ENCODE measurements around the gene PIANP. TPM values are rescaled to one million over a fixed set of nuclear protein-coding genes. Genes with fewer than 3 reads are reported as not detected.
A peak's percentile ranks its signal among the peaks of the same experiment; 100 is the strongest.
"Not testable (repeated sequence)": the region's sequence is repeated elsewhere in the genome, so short reads cannot be mapped to it uniquely, and the experiment has no call there.

Gene PIANP
- total RNA-seq, 1 donor from 2014 or later: 0.40 TPM

GRCh38 chr12:6716031-6716873, 15.6 kb upstream of the PIANP start:
- DNase-seq (ENCODE audit: low spot score); intact Hi-C loops (cut with DNase I): not testable (repeated sequence)

GRCh38 chr12:6708960-6709394, 8.4 kb upstream of the PIANP start:
- peak; percentile 26 for DNase-seq (ENCODE audit: low spot score)

GRCh38 chr12:6708351-6708750, 7.7 kb upstream of the PIANP start:
- DNase-seq (ENCODE audit: low spot score): peak; percentile 54
- intact Hi-C loops (cut with DNase I): not testable (repeated sequence)

More at GRCh38 chr12:6708960-6709394, 8.4 kb upstream of the PIANP start:
- intact Hi-C loops (cut with DNase I): no loop called here

GRCh38 chr12:6703631-6704030, 3.0 kb upstream of the PIANP start:
- no peak for DNase-seq (ENCODE audit: low spot score)
- intact Hi-C loops (cut with DNase I): no loop called here

GRCh38 chr12:6701078-6701768, 608 bp upstream of the PIANP start:
- intact Hi-C loops (cut with DNase I): no loop called here
- no peak for DNase-seq (ENCODE audit: low spot score)

- no peak for DNase-seq (ENCODE audit: low spot score)
- intact Hi-C loops (cut with DNase I): no loop called here
Measured at GRCh38 chr12:6699989-6700645, 498 bp downstream of the PIANP start.

GRCh38 chr12:6699259-6699988, 1.2 kb downstream of the PIANP start:
- intact Hi-C loops (cut with DNase I): no loop called here
- DNase-seq (ENCODE audit: low spot score): no peak

GRCh38 chr12:6698352-6699046, 2.1 kb downstream of the PIANP start:
- intact Hi-C loops (cut with DNase I): no loop called here
- DNase-seq (ENCODE audit: low spot score): no peak

GRCh38 chr12:6697584-6698351, 2.8 kb downstream of the PIANP start:
- intact Hi-C loops (cut with DNase I): no loop called here
- DNase-seq (ENCODE audit: low spot score): no peak

- no peak for DNase-seq (ENCODE audit: low spot score)
- intact Hi-C loops (cut with DNase I): no loop called here
Measured at GRCh38 chr12:6696690-6697583, 3.7 kb downstream of the PIANP start.

GRCh38 chr12:6695313-6696045, 5.1 kb downstream of the PIANP start:
- no peak for DNase-seq (ENCODE audit: low spot score)
- intact Hi-C loops (cut with DNase I): no loop called here

GRCh38 chr12:6694701-6695100, 5.9 kb downstream of the PIANP start:
- intact Hi-C loops (cut with DNase I): no loop called here

GRCh38 chr12:6693832-6694355, 6.7 kb downstream of the PIANP start:
- DNase-seq (ENCODE audit: low spot score): no peak
- intact Hi-C loops (cut with DNase I): no loop called here

More at GRCh38 chr12:6694701-6695100, 5.9 kb downstream of the PIANP start:
- no peak for DNase-seq (ENCODE audit: low spot score)

- no peak for DNase-seq (ENCODE audit: low spot score)
- intact Hi-C loops (cut with DNase I): no loop called here
Measured at GRCh38 chr12:6692888-6693287, 7.7 kb downstream of the PIANP start.

GRCh38 chr12:6691473-6691872, 9.1 kb downstream of the PIANP start:
- intact Hi-C loops (cut with DNase I): no loop called here

More at GRCh38 chr12:6691473-6691872, 9.1 kb downstream of the PIANP start:
- no peak for DNase-seq (ENCODE audit: low spot score)
